Endothelial cell of umbilical vein (primary cell): ENCODE measurements around the gene MAP1LC3B. TPM values are rescaled to one million over a fixed set of nuclear protein-coding genes. Genes with fewer than 3 reads are reported as not detected.

Experiments used
- BruUV-seq: library from RNA; stranded (reverse); fragments of 400-500 nt; replicated peaks from 2 replicates; lab custom pipeline; 2021; lab: Mats Ljungman, UMichigan
- CTCF ChIA-PET: fragments of 300-600, 350-600 bp; sonication (Branson Sonifier 250); formaldehyde crosslinking; loops from one replicate; lab custom pipeline; 2021; ENCODE audit warnings: antibody characterized with exemption, inconsistent platforms; lab: Charles Lee
- POLR2A ChIA-PET: fragments of 300-600, 350-600 bp; sonication (Branson Sonifier 250); formaldehyde crosslinking; loops from one replicate; lab custom pipeline; 2021; ENCODE audit warnings: antibody characterized with exemption, inconsistent platforms; lab: Charles Lee
- DNase-seq: peaks from one replicate; pipeline ENCODE4 v3.0.0-alpha.2; 2011; ENCODE audit warnings: low read depth, low spot score
- FAIRE-seq: peaks from 2 replicates; lab custom pipeline; 2011; peaks lifted over from hg19 to GRCh38; lab: Jason Lieb, UNC
- H2AFZ ChIP-seq: 2 replicates; pipeline ENCODE4 v1.6.0; 2012; ENCODE audit warnings: low read depth, low read length, control low read depth, inconsistent platforms
- H3K27ac ChIP-seq: 2 replicates; pipeline ENCODE4 v1.5.1; 2011; ENCODE audit warnings: low read depth, mild to moderate bottlenecking, control low read depth, low read length, moderate library complexity; ENCODE audit not compliant: insufficient read depth
- H3K27me3 ChIP-seq, 2 experiments: 2 replicates each; pipeline versions ENCODE4 v1.6.0 to v1.6.1; 2011; ENCODE audit warnings: low read length in 2 of 2, mixed read lengths in 1 of 2; ENCODE audit not compliant: control insufficient read depth in 2 of 2, insufficient read depth in 2 of 2
- H3K36me3 ChIP-seq, 2 experiments: 2 replicates in 1 of 2; 3 replicates in 1 of 2; pipeline ENCODE4 v1.5.1; 2011; ENCODE audit warnings: low read length in 2 of 2, mild to moderate bottlenecking in 1 of 2, moderate library complexity in 1 of 2; ENCODE audit not compliant: control insufficient read depth in 2 of 2, insufficient read depth in 2 of 2; ENCODE audit errors: extremely low read depth in 1 of 2
- H3K4me1 ChIP-seq: 3 replicates; pipeline ENCODE4 v1.5.1; 2011; ENCODE audit warnings: mild to moderate bottlenecking, low read length; ENCODE audit not compliant: control insufficient read depth, insufficient read depth; ENCODE audit errors: extremely low read depth
- H3K4me2 ChIP-seq: 2 replicates; pipeline ENCODE4 v1.6.1; 2011; ENCODE audit warnings: low read length, control low read depth, mixed read lengths; ENCODE audit not compliant: insufficient read depth
- H3K4me3 ChIP-seq, 3 experiments: fragments of 200-600 bp in 1 of 3; sonication (generic), shearing (Covaris generic) in 1 of 3; replicated peaks in 1 of 3; 2 replicates each; pipeline ENCODE4 v1.5.1; 2011 to 2016; ENCODE audit warnings: control low read depth in 3 of 3, low read length in 3 of 3, mild to moderate bottlenecking in 2 of 3, inconsistent platforms in 1 of 3, low read depth in 1 of 3, moderate library complexity in 1 of 3; ENCODE audit not compliant: insufficient read depth in 1 of 3
- H3K79me2 ChIP-seq: 2 replicates; pipeline ENCODE4 v1.6.0; 2012; ENCODE audit warnings: low read length, inconsistent platforms; ENCODE audit not compliant: control insufficient read depth, insufficient read depth
- H3K9ac ChIP-seq: replicated peaks from 2 replicates; pipeline ENCODE3; 2011; ENCODE audit warnings: low read length, control low read depth; ENCODE audit not compliant: insufficient read depth; ENCODE audit errors: extremely low read depth
- H3K9me1 ChIP-seq: replicated peaks from 3 replicates; pipeline ENCODE4 v1.6.0; 2011; ENCODE audit warnings: mild to moderate bottlenecking, low read length; ENCODE audit not compliant: control insufficient read depth, insufficient read depth; ENCODE audit errors: extremely low read depth
- H3K9me3 ChIP-seq: replicated peaks from 2 replicates; pipeline ENCODE4 v1.5.1; 2012; ENCODE audit warnings: low read length, inconsistent platforms; ENCODE audit not compliant: control insufficient read depth, insufficient read depth
- H4K20me1 ChIP-seq: replicated peaks from 2 replicates; pipeline ENCODE3; 2011; ENCODE audit warnings: mild to moderate bottlenecking, low read length; ENCODE audit not compliant: control insufficient read depth, insufficient read depth; ENCODE audit errors: extremely low read depth
- CTCF ChIP-seq, 2 donors: IDR thresholded peaks; 1 replicate in 1 of 2; 2 replicates in 1 of 2; pipeline ENCODE4 v1.5.1; 2011; ENCODE audit warnings: low read length in 2 of 2, mild to moderate bottlenecking in 2 of 2, moderate library complexity in 2 of 2, control low read depth in 1 of 2, inconsistent platforms in 1 of 2, low read depth in 1 of 2; ENCODE audit not compliant: insufficient read depth in 1 of 2; ENCODE audit errors: extremely low read depth in 1 of 2
- EZH2 ChIP-seq: IDR thresholded peaks from 2 replicates; pipeline ENCODE4 v1.6.1; 2012; ENCODE audit warnings: borderline replicate concordance, low read depth, mild to moderate bottlenecking, moderate library complexity, low read length, inconsistent platforms; ENCODE audit not compliant: severe bottlenecking
- FOS ChIP-seq: IDR thresholded peaks from 2 replicates; pipeline ENCODE4 v1.6.1; 2011; ENCODE audit warnings: mild to moderate bottlenecking, low read length, moderate library complexity, borderline replicate concordance; ENCODE audit not compliant: insufficient read depth
- GATA2 ChIP-seq: IDR thresholded peaks from 2 replicates; pipeline ENCODE4 v1.7.0; 2011; ENCODE audit warnings: low read depth, mild to moderate bottlenecking, moderate library complexity, mixed read lengths, low read length; ENCODE audit not compliant: insufficient read length, insufficient read depth
- JUN ChIP-seq: IDR thresholded peaks from 2 replicates; pipeline ENCODE4 v1.6.1; 2011; ENCODE audit warnings: borderline replicate concordance, low read depth; ENCODE audit not compliant: insufficient read length, insufficient read depth
- MAX ChIP-seq: IDR thresholded peaks from 2 replicates; pipeline ENCODE4 v1.6.1; 2011; ENCODE audit not compliant: insufficient read depth, insufficient read length
- MYC ChIP-seq: IDR thresholded peaks from one replicate; pipeline ENCODE4 v1.6.1; 2011; ENCODE audit warnings: mild to moderate bottlenecking, low read depth, low read length
- POLR2A ChIP-seq: IDR thresholded peaks from 2 replicates; pipeline ENCODE4 v1.6.1; 2012; ENCODE audit warnings: low read depth, mild to moderate bottlenecking, control low read depth, low read length
- POLR2AphosphoS5 ChIP-seq: IDR thresholded peaks from 2 replicates; pipeline ENCODE4 v1.6.1; 2012; ENCODE audit warnings: low read depth, mild to moderate bottlenecking, control low read depth, low read length, moderate library complexity; ENCODE audit not compliant: insufficient read depth
- dilution Hi-C: fragments of 300-500 bp; cut with MboI; formaldehyde crosslinking; loops from one replicate; pipeline ENCODE4 v1.15.0; 2019; ENCODE audit warnings: low sequenced_read_pairs; ENCODE audit not compliant: extremely low pct_ligation_motif_present
- intact Hi-C: fragments of 100-400 bp; cut with micrococcal nuclease; formaldehyde crosslinking; loops from one replicate; pipeline ENCODE4 v1.10.0; 2022
- polyA plus RNA-seq, 4 experiments: library from polyadenylated mRNA; depleted of rRNA in 3 of 4; stranded (reverse) in 3 of 4; unstranded in 1 of 4; fragments of >200 nt; gene quantifications; 2 replicates each; pipeline versions ENCODE4 v1.2.1 to v1.2.3, GENCODE V29; 2011 to 2012; ENCODE audit warnings: missing spikeins in 1 of 4
- total RNA-seq: library from RNA; stranded (reverse); gene quantifications from 2 replicates; pipeline ENCODE4 v1.2.3, GENCODE V29; 2021

Gene MAP1LC3B
- total and polyA plus RNA-seq, 2 donors (not counting 3 experiments of a cell fraction or from before 2014, with no cell fraction given) = 40.7 to 99.9 TPM

GRCh38 chr16:87390641-87391323 lies 1.4 kb upstream of the MAP1LC3B start:
- no TSS peak for BruUV-seq
- H3K27me3 ChIP-seq = no peaks in the 10 kb centered on the region
- peak overlapping the region; percentile 93 for H3K27ac ChIP-seq
- ChIA-PET CTCF (no interaction called here), POLR2A (no interaction called here)
- no peaks in the 10 kb centered on the region for H3K36me3 ChIP-seq
- DNase-seq (no peak), FAIRE-seq (no peak)
- no peak overlapping the region for H2AFZ ChIP-seq
- dilution Hi-C loops (no loop called here), intact Hi-C loops (loop anchor here (5.0 kb wide), 2 partner anchors 47 to 828 kb away; no protein-coding TSS in a partner anchor)
- peaks cover 32% of the 10 kb centered on the region for H3K79me2 ChIP-seq
- peaks cover 11% of the 10 kb centered on the region for H4K20me1 ChIP-seq
- H3K9ac ChIP-seq = peak overlapping the region; percentile 97
- H3K9me3 ChIP-seq = no peaks in the 10 kb centered on the region
- peaks cover 34% of the 10 kb centered on the region for H3K4me1 ChIP-seq
- H3K4me3 ChIP-seq = no peak overlapping the region
- H3K9me1 ChIP-seq = no peaks in the 10 kb centered on the region
- H3K4me2 ChIP-seq = no peak overlapping the region
- no peak for TF ChIP-seq POLR2AphosphoS5
- TF ChIP-seq CTCF (IDR thresholded peaks at IDR 0.05; ENCODE audit: extremely low read depth in 1 of 2, insufficient read depth in 1 of 2, low read depth in 1 of 2, low read length in 2 of 2) = no peak
- no peak for TF ChIP-seq MYC
- no peak for TF ChIP-seq FOS
- TF ChIP-seq POLR2A = no peak
- no peak for TF ChIP-seq MAX
- TF ChIP-seq JUN = no peak
- no peak for TF ChIP-seq EZH2
- no peak for TF ChIP-seq GATA2
